HG02970 (cell line): ENCODE measurements around the gene SH3TC2.

Source experiments
- ATAC-seq: cut with Tn5 transposase; IDR thresholded peaks from one replicate; pipeline ENCODE4 v1.9.1; 2021; ENCODE audit warnings: mild to moderate bottlenecking, moderate library complexity, moderate number of reproducible peaks; ENCODE audit not compliant: unreplicated experiment, low FRiP score

The SH3TC2 gene

DNA sequence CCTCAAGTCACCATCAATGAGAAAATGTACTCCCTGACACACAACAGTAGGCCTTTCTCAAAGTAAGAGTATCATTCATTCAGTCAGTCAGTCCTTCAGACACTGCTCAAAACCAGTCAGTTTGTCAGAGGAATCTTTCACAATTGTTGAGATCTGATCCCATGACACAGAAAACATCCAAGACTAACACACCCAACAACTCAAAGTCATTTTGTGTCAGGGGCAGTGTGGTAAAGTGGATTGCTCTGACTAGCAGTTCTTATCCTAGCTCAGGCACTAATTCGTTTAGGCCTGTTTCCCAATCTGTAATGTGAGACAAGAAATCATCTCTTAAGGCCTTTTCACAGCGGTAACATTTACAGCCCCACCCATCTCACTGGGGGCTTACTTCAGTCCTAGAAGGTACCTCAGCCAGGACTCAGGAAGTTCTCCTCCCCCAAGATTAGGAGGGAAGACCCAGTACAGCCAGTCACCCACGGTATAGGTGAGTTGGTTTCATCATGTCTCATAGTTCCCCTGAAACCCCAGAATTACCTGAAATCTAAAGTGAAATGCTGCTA, 31.9 kb downstream of the SH3TC2 start:
- no peak for ATAC-seq

DNA sequence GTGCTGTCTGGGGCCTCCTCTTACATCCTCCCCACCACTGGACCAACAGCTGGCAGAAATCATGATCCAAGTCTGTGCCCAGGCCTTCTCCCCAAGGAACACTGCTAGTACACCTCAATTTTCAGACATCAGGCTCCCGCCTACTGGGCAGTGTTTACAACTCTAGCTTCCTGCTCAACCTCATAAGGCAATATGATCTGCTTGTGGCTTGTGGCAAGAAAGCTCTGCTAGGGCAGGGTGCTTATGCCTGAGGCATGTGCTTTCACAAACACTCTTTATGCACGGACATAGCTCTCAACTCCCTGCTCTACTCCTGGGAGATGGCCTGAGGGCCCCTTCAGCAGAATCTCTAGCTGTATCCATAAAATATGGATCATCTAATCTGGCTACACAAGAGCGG, 32.5 kb downstream of the SH3TC2 start:
- no peak for ATAC-seq

DNA sequence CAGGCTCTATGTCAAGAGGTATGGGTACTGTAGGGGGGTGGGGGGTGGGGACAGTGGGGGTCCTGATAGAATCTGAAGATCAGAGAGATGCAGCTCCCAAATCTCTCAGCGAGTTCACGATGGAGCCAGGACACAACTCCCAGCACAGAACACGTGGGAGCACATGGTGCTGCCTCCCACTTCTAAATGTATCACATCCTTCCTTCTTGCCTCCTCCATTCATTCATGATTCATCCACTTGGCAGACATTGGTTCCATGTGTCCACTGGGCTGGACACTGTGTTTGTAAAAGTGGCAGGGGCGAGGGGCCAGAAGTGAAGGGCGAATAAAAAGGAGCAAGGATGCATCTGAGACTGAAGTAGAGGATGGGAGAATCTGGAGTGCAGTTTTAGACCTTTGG, 33.9 kb downstream of the SH3TC2 start:
- ATAC-seq = no peak

DNA sequence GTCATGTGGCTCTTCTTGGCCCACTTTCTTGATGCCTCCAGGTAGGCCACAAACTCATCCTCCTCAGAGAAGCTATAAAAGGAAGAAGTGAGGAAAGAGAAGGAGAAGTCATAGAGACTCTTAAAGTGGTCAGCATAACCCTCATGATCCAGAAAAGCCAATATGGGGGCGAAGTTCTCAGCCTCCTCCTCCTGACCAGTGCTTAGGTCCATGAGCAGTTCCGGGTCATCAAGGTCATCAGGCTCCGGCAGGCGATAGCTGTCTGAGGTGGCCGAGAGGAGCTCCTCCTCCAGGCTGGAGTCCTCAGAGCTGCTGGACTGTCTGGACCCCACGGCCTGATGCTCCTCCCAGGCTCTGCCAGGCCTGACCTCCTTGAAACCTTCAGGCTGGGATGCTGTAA, 34.7 kb downstream of the SH3TC2 start:
- no peak for ATAC-seq

DNA sequence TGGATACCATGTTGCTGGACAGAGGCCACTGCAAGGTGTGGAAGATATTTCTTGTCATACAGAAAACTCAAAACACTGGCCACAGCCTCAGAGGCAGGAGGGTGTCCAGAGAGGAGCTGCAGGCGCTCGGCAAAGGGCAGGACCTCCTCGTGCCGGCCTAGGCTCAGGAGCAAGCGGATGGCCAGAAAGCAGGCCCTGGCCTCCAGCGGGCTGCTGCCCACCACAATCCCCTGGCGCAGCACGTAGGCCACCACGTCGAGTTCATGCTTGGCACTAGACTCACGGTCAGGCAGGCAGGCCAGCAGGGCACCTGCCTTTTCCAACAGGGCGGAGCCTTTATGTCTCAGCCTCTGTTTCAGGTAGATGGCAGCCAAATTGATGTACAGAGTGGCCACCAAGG, 35.2 kb downstream of the SH3TC2 start:
- no peak for ATAC-seq

DNA sequence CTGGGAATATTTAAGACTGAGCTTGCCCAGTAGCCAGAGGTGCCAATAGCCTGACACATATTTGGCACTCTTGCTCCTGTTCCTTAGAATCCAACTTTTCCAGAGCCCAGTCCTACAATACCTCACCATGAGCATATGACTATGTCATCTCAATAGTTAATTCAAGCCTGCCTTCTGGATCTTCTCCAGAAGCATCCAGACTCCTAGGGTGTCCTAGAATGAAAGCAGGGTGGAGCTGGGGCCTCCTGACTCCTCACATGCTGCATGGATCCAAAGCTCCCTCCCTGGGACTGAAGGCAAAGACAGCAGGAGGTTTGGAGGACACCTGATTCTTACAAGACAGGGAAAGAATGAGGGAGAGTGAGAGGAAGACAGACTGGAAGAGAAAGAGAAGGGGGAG, 37.9 kb downstream of the SH3TC2 start:
- no peak for ATAC-seq

DNA sequence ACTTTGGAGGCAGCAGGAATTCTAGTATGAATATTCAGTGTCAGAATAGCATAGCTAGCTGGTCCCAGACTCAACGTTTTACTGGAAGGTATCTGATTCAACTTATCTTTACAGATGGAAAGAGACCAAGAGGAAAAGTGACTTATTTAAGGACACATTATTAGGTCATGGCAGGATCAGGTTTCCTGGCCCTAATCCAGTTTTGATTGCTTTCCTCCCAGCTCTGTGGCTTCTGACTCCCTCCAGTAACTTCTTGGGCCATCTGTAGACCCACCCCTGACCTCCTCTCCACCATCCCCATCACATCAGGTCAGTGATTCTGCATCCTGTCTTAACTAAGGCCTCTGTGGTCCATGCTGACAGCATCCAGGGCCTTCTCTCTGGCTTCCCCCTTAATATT, 38.4 kb downstream of the SH3TC2 start:
- no peak for ATAC-seq

DNA sequence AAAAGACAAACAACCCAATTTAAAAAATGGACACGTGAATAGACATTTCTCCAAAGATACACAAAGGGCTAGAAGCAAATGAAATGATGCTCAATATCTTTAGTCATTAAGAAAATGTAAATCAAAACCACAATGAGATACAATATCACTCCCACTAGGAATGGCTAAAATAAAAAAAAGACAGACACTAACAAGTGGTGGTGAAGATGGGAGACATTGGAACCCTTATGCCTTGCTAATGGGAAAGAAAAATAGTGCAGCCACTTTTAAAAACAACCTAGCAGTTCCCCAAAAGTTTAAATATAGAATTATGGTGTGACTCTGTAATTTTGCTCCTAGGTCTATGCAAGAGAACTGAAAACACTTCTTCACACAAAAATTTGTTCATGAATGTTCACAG, 40.7 kb downstream of the SH3TC2 start:
- ATAC-seq = no peak

DNA sequence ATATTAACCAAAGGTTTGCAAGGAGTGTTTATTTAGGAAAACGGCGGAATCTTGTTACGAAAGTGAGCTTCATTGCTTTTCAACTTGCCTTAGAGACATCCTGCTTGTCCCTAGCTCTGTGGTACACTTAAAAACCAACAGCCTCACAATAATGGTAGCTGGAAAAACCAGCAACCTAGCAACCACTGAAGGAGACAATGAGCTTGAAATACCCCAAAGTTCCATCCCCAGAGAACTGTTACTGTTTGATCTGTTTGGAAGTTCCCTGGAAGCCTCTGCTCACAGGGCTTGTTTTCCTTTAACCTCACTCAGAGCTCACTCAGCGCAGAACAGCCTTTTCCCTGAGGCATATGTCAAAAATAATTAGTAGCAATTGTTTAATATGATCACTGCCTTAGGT, 43.2 kb downstream of the SH3TC2 start:
- no peak for ATAC-seq

DNA sequence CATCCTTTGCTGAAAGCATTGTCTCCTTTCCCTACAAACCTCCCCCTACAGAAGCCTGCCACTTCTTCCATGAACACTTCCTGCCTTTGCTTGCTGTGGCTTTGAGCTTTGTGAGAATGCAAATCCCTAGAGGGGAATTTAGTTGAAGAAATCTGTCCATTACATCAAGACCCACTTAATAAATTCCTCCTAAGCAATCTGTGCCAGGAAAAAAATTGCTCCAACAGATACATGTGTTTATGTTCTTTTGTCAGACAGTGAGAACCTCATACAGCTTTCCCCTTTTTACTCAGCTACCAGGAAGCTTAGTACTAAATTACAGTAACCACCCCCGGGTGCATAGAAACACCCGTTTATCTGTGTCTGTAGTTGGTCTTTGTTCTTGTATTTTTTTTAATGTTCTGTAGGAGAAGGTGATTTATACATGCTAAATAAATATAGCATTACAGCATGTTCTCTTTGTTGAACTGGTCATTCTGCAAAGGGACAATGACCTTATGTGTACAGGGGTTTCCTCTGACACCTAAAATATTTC, 43.9 kb downstream of the SH3TC2 start:
- no peak for ATAC-seq

DNA sequence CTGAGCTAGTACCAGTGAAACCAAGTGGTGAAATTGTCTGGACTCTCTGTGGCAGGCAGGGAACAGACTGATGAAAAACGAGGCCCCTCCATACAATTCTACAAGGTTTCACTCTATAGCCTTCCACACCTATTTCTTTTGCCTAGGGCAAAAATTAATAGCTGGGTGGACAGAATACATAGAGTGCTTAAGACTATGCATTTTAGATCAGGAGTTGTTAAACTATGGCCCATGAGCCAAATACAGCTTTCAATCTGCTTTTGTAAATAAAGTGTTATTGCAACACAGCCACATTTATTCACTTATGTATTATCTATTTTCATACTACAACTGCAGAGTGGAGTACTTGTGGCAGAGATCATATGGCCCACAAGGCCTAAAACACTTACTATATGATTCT, 45.2 kb downstream of the SH3TC2 start:
- no peak for ATAC-seq

DNA sequence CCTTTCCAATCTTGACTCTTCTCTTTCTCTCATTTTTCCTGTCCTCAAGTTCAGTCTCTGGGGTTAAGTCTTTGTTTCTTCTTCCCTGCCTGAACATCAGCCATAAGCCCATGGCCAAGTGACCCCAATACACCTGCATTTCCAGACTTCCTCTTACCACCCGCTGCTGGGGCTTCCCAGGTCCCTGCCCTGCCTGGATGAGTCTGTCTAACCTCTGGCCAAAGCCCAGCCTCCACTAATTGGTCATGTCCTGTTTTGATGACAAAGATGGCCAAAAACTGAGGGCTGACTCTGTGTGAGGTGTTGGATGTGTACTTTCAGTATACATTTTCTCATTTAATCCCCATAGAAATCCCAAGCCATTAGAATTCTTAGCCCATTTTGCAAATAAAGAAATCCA, 47.3 kb downstream of the SH3TC2 start:
- ATAC-seq = no peak

DNA sequence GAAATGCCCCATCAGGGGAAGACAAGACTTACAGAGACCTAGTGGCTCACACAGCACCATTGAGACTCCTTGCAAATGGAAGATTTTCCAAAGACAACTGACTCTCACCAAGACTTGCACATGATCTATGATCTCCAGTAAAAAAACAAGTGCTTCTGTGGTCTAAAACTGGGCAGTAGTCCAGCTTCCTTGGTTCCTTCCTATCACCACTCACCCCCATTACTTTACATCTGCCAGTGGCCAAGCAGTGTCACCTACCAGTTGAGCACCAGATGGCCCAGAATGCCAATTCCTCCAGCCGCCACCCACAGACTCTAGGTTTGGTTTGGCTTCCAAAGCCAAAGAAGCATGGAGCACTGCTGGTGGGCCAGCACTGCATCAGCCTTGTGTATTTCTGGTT, 47.7 kb downstream of the SH3TC2 start:
- ATAC-seq = no peak

DNA sequence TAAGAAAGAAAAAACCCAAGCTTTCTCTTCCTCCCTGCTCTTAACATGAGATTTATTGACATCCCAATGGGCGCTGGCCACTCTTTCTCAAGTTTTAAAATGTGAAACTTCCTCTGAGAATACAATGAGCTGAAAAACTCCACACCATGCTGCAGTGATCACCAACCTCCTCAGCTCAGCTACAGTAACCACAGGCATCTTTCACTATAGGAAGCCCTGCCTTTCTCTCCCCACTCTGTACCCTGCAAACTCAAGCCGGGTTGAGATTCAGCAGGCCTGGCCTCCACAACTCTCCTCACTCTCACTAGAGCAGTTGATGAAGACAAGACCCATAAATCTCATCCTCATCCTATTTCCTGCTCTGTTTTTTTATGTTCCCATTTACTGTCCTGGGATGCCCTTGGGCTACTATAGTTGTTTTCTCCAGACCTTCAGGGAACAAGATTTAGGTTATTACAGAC, 48.3 kb downstream of the SH3TC2 start:
- no peak for ATAC-seq

DNA sequence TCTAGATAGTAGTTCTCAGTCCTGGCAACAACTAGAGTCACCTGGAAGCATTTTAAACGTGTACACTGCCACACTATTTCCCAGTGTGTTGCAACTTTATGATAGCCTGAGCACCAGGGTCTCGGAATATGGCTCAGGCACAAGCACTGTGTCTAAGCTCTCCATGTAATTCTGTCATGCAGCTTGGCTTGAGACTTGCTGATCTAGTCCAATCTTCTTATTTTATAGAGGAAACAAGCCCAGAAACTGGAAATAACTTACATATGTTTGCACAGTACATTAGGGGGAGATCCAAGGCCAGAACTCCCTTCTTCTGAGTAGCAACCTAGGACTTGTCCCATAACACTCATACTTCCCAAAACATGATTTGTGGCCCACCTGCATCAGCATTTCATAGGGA, 49.1 kb downstream of the SH3TC2 start:
- ATAC-seq = no peak

DNA sequence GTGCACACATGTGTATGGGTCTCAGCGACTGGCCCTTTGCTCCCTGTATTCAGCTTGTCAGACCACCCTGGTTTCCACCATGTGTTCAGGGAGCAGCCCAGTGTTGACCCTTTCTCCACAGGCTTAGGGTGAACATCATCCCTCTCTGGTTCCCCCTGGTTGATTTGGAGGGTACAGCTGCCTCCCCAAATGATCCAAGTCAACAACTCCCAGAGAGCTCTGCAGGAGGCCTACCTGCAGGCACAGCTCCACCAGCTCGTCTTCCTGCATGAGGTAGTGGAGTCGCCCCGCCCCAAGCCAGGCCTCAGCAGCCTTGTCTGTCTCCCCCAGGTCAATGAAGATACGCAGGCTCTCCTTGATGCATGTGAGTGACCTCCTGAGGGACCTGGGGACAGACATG, 50.5 kb downstream of the SH3TC2 start:
- no peak for ATAC-seq

DNA sequence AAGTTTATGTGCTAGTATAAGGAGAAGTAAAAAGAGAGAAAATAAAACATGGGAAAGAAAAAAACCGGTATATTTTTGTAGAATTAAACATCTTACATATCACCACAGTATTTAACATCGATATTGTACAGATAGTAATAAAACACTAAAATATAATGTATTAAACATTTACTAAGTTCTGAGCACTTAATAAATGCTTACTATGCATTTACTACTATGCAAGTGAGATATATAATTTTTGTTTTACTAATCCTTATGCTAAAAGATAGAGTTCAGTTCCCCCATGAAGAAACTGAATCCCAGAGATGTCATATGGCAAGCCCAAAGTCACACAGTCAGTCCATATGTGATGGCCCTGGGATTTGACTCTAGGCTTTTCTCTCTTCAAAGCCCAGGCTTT, 51.1 kb downstream of the SH3TC2 start:
- ATAC-seq = no peak

DNA sequence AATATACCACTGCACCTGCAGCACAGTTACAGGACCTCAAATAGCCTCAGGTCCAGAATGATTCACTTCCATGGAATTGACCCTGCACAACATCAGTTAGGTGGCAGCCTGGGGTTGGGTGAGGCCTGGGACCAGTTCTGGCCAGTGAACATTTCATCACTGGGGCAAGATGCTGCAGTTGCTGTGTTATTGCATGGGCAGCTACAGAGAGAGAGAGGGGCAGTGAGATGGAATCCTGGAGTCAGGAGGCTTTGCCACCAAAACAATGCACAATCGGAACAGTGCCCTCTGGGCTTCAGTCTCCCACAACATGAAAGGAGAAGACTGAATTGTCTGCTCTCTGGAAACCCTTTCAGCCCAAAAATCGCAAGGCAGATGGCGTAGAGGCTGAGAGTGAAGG, 51.8 kb downstream of the SH3TC2 start:
- ATAC-seq = no peak

DNA sequence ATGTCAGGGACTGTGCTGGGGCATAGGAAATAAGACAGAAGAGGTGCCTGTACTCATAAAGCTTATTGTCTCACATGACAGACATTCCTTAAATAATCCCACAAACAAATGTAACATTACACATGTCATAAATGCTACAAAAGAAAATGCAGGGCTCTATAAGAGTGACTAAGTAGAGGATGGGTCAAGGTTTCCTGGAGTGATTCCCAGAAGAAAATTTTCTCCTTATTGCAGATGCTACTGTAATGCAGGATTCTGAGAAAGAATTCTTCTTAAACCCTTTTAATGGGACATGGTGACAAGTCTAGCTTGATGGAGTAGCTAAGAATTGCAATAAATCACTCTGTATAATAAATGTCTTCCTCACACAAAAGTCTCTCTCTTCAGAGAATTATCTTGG, 55.7 kb downstream of the SH3TC2 start:
- no peak for ATAC-seq

DNA sequence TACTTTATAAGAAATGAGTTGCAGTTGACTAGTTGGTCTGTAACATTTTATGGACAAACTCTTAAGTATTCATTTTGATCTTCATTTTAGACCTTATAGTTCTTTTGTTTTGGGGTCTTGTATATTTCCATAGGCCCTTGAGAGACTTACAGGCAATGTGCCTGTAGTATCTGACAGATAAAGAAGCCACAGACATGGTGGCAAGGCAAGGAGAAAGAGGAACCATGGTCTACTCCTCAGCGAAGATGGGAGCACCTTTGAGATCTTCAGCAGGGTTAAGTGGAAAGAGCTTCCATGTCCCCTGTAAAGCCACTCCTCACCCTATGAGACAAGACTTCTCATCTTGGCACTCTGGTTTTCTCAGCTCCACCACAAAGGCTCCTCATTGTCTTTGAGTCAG, 56.4 kb downstream of the SH3TC2 start:
- no peak for ATAC-seq

DNA sequence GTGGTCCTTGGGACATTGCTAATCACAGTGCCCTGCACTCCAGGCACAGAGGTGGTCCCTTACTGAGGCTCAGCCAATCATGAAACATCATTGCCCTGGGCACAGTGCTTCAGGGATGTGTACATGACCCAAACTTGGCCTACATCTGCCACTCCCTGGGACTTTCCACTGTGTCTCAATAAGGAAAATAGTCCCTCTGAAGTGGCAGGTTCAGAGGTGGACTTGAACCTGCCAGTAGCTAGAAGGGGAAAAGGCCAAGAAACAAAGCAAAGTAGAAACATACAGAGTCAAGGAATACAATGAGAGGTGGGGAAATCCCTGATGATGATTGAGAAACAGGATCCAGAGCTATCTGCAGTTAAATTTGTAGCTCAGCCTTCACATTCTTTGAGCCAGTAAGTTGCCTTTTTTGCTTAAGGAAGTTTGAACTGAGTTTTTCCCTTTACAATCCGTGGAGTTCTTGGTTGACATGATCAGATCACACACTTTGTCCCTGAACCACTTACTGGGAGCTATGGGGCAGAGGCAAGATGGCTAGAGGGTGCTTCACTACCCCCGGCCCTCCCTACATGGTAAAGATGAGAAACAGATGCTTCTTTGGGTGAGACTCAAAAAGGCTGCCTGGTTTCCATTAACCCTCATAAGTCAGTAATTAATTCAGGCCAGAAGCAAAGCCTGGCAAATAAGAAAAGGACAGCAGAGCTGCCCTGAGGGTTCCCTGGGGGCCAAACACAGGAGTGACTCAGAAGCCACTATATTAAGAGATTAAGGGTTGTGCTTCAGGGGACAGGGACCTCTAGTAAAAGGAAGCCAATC, 57.6 kb downstream of the SH3TC2 start:
- no peak for ATAC-seq

DNA sequence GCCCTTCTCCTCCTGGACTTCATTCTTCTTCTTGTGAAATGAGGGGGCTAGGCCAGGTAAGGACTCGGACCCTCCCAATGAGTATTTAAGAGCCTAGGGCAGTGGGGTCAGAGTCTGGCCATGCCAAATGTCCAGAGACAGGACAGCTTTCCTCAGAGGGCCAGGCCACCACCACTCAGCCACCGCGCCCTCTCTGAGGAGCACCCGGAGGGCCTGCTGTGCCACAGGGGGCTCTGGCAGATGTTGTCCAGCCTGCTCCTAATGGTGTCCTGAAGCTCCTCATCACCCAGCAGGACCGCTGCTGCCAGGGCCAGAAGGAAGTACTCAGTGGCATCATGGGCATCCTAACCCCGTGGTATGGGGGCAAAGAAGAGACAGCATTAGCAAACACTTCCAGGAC, 58.3 kb downstream of the SH3TC2 start:
- ATAC-seq = no peak
